GM21381 (cell line): ENCODE results near the gene LILRA5.
"Not testable (repeated sequence)": the region's sequence is repeated elsewhere in the genome, so short reads cannot be mapped to it uniquely, and the experiment has no call there.

Experiments
- ATAC-seq: cut with Tn5 transposase; IDR thresholded peaks from one replicate; pipeline ENCODE4 v1.9.1; 2021; ENCODE audit warnings: mild to moderate bottlenecking, moderate library complexity; ENCODE audit not compliant: unreplicated experiment

LILRA5 gene

GRCh38 chr19:54312436-54313377, at the start of gene LILRA5:
LILRA5 (minus strand) TSS chr19:54313166; CDS start chr19:54313019, 147 bp downstream.
- no peak for ATAC-seq

- ATAC-seq, result not testable (repeated sequence)
These were observed 48.9 kb upstream of the LILRA5 start for GRCh38 chr19:54361680-54362422.

DNA sequence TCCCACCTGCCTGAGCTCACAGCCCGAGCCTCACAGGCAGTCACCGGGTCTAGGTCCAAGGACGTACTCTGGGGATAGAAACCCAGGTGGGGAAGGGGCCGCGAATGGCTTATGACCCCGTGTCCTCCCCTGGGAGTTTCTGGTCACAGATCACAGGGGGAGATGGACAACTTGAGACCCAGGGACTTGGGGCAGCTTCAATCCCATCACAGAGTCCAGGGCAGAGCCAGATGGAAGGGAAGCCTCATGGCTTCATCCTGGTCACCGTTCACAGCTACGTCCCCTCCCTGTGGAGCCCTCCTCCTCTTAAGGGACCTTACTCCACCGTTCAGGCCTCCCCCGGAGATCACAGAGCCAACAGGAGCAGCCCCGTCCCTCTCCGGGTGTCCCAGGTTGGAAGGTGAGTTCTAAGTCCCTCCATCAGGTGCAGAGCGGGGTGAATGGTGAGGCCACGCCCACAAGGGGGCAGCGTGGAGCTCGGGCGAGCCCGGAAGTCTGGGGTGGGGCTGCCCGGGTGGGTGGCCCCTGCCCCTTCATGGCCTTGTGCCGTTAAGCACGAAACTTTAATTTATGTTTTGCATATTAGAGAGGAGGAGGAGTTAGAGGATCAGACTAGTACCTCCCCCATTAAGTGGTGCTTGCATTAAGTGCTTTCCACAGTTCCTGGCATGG, 46.3 kb upstream of the LILRA5 start:
- peak; percentile 68 for ATAC-seq

DNA sequence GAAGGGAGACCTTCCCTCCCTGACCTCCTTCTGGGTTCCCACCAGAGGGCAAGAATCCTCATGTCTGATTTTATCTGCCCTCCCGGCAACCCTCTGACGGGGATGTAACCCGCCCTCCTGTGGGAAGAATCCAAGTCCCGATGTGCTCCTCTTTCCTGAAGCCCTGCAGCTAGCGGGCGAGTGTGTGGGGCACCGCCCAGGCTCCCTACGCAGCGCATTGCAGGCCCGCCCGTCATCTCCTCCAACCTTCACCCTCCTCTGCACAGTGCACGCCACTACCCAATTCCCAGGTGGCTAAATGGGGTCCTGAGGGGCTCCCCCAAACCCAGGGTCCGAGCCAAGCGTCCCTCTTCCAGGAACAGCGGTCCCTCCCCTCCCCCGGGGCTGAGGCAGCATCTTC, 44.4 kb upstream of the LILRA5 start:
- no peak for ATAC-seq

GRCh38 chr19:54356444-54357056, 43.6 kb upstream of the LILRA5 start:
- ATAC-seq, result no peak

DNA sequence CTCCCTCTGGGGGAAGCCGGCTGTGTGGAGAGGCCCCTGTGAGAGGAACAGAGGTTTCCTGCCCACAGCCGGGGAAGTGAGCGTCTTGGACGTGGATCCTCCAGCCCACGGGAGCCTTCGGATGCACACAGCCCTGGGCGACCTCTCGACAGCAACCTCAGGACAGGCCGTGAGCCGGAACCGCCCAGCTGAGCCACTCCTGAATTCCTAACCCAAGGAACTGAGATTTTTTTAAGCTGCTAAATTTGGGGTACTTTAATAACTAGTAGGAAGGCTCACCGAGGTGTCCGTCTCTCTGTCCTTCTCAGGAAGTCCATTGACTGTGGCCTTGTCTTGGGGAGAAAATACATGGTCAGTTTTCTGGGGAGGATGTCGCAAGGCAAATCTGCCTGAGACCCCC, 42.7 kb upstream of the LILRA5 start:
- ATAC-seq, result no peak

DNA sequence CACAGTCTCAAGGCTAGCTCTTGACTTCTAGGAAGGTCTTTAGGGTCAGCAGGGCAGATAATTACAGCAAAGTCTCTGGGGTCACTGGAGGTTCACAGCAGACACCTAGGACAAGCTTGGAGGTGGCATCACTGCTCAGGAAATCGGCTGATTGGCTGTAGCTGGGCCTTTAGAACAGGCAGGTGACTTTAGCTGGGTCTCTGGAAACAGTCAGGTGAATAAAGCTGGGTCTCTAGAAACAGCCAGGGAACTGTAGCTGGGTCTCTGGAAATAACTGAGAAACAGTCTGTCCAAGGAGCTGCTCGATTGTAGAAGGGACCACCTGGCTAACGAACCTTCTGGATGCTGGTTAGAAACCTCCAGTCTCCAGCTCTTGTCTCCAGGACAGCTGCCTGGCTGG, 41.8 kb upstream of the LILRA5 start:
- ATAC-seq, result no peak

DNA sequence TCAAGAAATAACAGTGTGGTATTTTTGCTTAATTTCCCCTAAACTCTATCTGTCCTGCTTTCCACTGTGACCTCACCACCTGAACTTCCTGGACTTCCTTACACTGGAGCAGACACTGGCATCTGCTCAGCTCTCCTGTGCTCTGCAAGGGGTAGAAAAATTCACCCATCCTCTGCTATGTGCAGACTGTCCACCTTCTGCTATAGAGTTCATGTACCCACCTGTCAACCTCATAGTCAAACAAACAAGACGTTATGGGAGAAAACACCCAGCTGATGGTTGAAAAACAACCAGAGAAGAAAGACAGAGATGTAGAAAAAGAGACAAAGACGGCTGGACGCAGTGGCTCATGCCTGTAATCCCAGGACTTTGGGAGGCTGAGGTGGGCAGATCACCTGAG, 39.6 kb upstream of the LILRA5 start:
- no peak for ATAC-seq

DNA sequence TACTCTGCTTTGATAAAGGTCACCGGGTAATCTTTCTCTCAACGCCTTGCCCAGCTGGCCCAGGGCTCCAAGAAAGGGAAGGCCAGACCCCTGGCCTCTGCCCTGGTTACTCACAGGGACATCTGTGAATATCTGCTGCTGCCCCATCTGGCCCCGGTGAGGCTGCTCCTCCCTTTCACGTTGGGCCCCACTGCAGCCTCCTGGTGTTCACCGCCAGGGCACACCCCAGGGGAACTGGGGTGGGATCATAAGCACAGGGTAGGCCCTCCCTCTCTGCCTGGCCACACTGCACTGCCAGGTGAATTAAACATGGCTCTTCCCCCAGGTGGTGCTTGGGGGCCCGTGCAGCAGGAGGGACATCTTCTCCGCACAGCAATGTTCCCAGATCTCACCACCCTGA, 39.1 kb upstream of the LILRA5 start:
- ATAC-seq, result no peak

DNA sequence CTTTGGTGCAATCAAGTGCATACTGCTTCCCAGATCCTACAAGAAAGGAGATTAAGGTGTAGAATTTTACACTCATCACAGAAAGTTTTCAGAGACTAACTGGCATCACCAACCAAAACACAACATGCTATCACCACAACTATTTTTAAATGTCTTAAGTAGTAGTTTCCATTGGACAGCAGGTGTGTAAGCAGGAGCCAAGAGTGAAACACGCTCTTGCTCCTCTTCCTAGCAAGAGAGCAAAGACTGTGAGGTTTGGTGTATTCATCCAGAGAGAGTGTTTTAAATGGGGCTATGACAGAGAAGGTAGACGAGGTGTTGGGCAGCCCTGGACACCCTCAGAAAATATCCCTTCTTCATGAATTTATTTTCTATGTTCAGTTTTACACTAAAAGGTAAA, 38.5 kb upstream of the LILRA5 start:
- ATAC-seq, result no peak

DNA sequence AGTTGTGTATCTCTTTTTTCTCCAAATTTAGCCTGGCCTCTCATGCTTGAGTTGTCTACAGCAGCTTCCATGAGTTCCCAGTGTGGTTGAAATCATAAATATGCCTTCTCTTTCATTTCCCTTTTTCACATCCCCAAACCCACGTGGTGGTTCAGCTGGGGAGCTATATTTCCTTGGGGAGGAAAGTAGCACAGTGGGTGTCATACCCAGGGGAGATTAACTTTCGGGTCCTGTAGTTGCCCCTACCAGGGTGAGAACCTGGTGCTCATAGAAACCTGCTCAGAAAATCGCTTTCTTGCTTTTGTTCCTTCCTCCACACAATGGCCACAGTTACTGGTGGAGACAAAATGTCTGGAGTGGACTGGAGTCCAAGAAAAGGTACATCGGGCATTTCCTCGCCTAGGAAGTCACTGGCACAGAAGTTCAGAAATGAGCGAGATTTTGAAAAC, 33.0 kb upstream of the LILRA5 start:
- no peak for ATAC-seq

DNA sequence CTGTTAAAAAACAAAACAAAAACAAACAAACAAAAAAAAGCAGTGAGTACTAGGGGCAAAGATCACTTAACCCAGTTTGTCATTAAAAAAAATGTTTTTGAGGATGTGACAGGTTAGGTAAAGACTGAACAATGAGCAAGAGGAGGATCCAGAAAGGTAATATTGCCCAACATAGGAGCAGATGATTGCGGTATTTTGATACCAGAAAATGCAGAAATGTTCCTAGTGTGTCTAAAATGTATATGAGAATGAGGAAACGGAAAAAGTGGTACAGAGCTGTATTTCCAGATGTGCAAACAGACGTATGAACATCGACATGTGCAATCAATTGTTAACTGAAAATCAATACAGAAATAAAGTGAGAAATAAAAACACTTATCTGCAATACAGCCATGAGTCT, 30.9 kb upstream of the LILRA5 start:
- no peak for ATAC-seq

GRCh38 chr19:54341295-54341694, 28.3 kb upstream of the LILRA5 start:
- no peak for ATAC-seq

DNA sequence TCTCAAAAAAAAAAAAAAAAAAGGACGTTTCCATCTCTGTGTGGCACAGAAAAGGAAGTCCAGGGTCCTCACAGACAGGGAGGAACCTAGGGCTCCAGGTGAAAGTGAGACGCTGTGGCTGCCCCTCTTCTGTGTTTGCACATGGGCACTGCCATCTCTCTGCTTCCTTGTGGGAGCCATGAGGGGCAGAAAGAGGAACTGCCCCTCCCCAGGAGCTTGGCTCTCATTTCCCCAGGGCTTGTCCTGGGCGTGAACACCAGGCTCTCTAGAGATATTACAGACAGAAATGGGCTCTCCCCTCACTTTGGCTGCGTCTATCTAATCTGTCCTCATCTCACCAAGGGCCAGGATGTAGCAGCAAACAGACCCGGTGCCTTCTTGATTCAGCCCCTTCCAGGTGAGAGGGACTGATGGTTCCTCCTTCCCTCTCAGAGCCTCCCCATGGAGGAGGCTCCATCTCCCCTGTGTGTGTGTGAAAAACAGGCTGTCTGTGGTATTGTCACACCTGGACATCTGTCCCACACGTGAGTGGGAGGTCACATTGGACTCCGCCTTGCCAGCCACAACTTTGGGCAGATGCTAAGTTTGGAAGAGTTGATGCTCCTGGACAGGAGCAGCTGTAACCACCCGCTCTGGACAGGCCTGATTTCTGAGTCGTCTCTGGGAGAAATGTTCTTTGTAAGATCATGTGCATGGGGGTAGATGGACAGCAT, 26.8 kb upstream of the LILRA5 start:
- no peak for ATAC-seq

GRCh38 chr19:54338521-54338920, 25.6 kb upstream of the LILRA5 start:
- no peak for ATAC-seq

GRCh38 chr19:54337858-54338230, 24.9 kb upstream of the LILRA5 start:
- no peak for ATAC-seq

- ATAC-seq, result no peak
These were observed 24.2 kb upstream of the LILRA5 start for GRCh38 chr19:54336893-54337857.

DNA sequence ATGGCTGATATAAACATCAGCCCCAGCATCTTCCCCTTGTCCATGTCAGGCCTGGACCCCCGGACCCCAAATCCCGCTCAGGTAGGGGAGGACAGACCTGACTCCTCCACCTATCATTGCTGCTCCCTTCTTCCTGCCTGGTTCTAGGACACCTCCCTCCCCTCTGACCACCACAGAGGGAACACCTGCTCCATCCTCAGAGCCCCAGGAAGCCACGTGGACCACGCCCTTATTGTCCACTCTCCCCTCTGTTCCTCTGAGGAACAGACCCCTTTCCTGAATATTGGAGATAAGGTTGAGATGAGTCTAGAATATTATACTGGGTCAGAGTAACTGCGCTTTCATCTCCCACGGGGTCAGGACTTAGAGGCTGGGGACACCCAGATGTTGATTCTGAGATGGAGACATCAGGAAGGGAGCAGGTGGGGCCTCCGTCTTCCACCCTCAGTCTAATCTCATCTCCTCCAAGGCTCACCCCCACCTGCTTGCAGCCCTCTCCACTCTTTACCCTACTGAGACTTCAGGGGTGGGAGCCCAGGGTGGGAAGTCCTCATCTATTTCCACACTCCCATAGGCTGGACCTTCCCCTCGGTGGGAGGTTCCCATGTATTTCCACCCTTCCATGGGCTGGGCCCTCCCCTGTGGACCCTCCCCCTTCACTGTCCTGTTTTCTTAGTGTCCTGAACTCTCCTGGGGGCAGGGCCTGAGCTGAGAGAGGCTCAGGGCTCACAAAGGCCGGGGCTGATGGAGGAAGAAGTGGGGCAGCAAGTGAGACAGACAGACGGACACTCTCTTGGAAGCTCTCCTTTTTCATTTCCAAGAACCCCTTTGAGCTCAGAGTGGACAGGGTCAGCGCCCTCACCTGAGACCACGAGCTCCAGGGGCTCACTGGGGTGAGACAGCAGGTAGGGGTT, 23.3 kb upstream of the LILRA5 start:
- no peak for ATAC-seq
